Measurements from ENCODE around the gene APEX1.

DNA sequence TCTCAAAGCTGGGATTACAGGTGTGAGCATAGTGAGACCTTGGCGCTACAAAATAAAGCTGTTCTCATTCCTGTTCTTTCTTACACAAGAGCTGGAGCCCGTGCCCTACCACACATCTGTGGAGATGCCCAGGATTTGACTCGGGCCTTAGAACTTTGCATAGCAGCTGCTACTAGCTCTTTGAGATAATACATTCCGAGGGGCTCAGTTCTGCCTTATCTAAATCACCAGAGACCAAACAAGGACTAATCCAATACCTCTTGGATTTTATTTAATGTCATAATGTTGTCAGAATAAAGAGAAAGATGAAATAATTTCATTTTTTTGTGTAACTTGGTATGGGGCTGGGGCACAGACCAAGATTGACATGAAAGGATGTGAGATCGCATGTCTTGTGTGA, 21.8 kb downstream of the APEX1 start:
- no peak for TF ChIP-seq POLR2A (IDR thresholded peaks at IDR 0.05)
- TF ChIP-seq, protein P1, sequence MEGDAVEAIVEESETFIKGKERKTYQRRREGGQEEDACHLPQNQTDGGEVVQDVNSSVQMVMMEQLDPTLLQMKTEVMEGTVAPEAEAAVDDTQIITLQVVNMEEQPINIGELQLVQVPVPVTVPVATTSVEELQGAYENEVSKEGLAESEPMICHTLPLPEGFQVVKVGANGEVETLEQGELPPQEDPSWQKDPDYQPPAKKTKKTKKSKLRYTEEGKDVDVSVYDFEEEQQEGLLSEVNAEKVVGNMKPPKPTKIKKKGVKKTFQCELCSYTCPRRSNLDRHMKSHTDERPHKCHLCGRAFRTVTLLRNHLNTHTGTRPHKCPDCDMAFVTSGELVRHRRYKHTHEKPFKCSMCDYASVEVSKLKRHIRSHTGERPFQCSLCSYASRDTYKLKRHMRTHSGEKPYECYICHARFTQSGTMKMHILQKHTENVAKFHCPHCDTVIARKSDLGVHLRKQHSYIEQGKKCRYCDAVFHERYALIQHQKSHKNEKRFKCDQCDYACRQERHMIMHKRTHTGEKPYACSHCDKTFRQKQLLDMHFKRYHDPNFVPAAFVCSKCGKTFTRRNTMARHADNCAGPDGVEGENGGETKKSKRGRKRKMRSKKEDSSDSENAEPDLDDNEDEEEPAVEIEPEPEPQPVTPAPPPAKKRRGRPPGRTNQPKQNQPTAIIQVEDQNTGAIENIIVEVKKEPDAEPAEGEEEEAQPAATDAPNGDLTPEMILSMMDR (IDR thresholded peaks at IDR 0.05) = no peak
